Measurements from ENCODE around the gene HS3ST3A1.

HS3ST3A1 gene

GRCh38 chr17:13598353-13599167 is 3.2 kb downstream of the HS3ST3A1 start:
- DNase-seq (ENCODE audit: low read depth in 3 of 3), result no peak

- no peak for DNase-seq (ENCODE audit: low read depth in 3 of 3)
Measured at GRCh38 chr17:13597723-13598347, 3.9 kb downstream of the HS3ST3A1 start.

- no peak for DNase-seq (ENCODE audit: low read depth in 3 of 3)
Measured at GRCh38 chr17:13596241-13596923, 5.3 kb downstream of the HS3ST3A1 start.

- DNase-seq (ENCODE audit: low read depth in 3 of 3), result no peak
Measured at GRCh38 chr17:13595599-13595899, 6.2 kb downstream of the HS3ST3A1 start.

GRCh38 chr17:13594762-13595598 is 6.7 kb downstream of the HS3ST3A1 start:
- DNase-seq (ENCODE audit: low read depth in 3 of 3), result peak; percentile 60 to 86 (median 61)

GRCh38 chr17:13594310-13594709 is 7.4 kb downstream of the HS3ST3A1 start:
- no peak for DNase-seq (ENCODE audit: low read depth in 3 of 3)

- DNase-seq (ENCODE audit: low read depth in 3 of 3), result no peak
Measured at GRCh38 chr17:13593757-13594156, 8.0 kb downstream of the HS3ST3A1 start.

GRCh38 chr17:13593021-13593751 is 8.5 kb downstream of the HS3ST3A1 start:
- no peak for DNase-seq (ENCODE audit: low read depth in 3 of 3)

GRCh38 chr17:13592427-13592826 is 9.3 kb downstream of the HS3ST3A1 start:
- DNase-seq (ENCODE audit: low read depth in 3 of 3), result no peak

GRCh38 chr17:13590441-13590840 is 11.3 kb downstream of the HS3ST3A1 start:
- DNase-seq (ENCODE audit: low read depth in 3 of 3), result no peak

- DNase-seq (ENCODE audit: low read depth in 3 of 3), result no peak
Measured at GRCh38 chr17:13589658-13590057, 12.1 kb downstream of the HS3ST3A1 start.

GRCh38 chr17:13587487-13588338 is 14.0 kb downstream of the HS3ST3A1 start:
- no peak for DNase-seq (ENCODE audit: low read depth in 3 of 3)

GRCh38 chr17:13584701-13585080 is 17.0 kb downstream of the HS3ST3A1 start:
- DNase-seq (ENCODE audit: low read depth in 3 of 3), result no peak

GRCh38 chr17:13583996-13584700 is 17.6 kb downstream of the HS3ST3A1 start:
- DNase-seq (ENCODE audit: low read depth in 3 of 3), result no peak

- no peak for DNase-seq (ENCODE audit: low read depth in 3 of 3)
Measured at GRCh38 chr17:13582776-13583547, 18.8 kb downstream of the HS3ST3A1 start.

GRCh38 chr17:13581925-13582324 is 19.8 kb downstream of the HS3ST3A1 start:
- no peak for DNase-seq (ENCODE audit: low read depth in 3 of 3)

- DNase-seq (ENCODE audit: low read depth in 3 of 3), result no peak
Measured at GRCh38 chr17:13580790-13581189, 20.9 kb downstream of the HS3ST3A1 start.

GRCh38 chr17:13576661-13577526 is 24.8 kb downstream of the HS3ST3A1 start:
- no peak for DNase-seq (ENCODE audit: low read depth in 3 of 3)
